GM23248 (cell line): ENCODE results near the gene MEIOC.

Source experiments
- EZH2 ChIP-seq: fragments of 200-600 bp; sonication (generic); IDR thresholded peaks from 2 replicates; pipeline ENCODE4 v1.6.1; 2018; ENCODE audit warnings: antibody characterized with exemption, mild to moderate bottlenecking; ENCODE audit not compliant: insufficient read depth, poor library complexity, severe bottlenecking
- EZH2phosphoT487 ChIP-seq: fragments of 200-600 bp; sonication (generic); IDR thresholded peaks from 2 replicates; pipeline ENCODE4 v1.6.1; 2018; ENCODE audit warnings: antibody characterized with exemption, moderate library complexity, mild to moderate bottlenecking, low read depth; ENCODE audit not compliant: insufficient read depth

DNA sequence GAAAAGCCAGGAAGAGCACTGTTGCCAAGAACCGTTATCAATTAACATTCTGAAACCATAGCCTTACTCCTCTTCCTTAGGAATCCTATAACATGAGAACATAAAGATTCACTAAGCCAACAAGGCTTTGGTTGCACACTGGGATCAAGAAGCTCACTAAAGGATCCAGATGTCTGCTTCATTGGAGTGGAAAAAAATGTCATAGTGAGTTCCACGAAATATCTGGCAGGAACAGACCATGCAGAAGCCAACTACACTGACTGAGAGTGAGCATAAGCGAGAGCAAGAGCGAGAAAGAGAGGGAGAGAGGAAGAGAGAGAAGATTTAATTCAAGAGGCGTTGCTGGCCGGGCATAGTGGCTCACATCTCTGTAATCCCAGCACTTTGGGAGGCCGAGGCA lies 13.4 kb upstream of the MEIOC start:
- TF ChIP-seq EZH2phosphoT487 (no peak), EZH2 (no peak)
